ENCODE results near the gene PDE1C.

DNA sequence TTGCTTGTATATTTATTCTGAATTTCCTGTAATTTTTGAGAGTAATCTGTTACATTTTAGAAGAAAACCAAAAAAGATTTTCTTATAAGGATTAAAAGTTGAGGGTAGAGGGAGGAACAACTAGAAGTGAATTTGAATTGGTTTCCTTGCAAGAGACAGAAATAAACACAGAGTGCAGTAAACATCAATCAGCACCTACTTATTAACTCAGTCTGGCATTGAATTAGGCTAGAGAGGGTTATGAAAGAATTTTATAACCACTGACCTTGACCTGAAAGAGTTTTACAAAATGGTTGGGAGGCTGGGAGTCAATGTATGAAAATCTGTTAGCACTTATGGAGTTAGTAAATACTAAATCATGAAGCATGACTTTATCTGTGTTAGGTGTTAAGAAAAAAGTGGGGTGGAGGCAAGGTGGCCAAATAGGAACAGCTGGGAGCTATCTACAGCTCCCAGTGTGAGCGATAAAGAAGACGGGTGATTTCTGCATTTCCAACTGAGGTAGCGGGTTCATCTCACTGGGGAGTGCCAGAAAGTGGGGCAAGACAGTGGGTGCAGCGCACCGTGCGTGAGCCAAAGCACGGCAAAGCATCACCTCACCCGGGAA, 106.5 kb downstream of the PDE1C start:
- TF ChIP-seq, protein P1, sequence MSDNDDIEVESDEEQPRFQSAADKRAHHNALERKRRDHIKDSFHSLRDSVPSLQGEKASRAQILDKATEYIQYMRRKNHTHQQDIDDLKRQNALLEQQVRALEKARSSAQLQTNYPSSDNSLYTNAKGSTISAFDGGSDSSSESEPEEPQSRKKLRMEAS (IDR thresholded peaks at IDR 0.05; ENCODE audit: low read depth) = no peak
- TF ChIP-seq, protein P2, sequence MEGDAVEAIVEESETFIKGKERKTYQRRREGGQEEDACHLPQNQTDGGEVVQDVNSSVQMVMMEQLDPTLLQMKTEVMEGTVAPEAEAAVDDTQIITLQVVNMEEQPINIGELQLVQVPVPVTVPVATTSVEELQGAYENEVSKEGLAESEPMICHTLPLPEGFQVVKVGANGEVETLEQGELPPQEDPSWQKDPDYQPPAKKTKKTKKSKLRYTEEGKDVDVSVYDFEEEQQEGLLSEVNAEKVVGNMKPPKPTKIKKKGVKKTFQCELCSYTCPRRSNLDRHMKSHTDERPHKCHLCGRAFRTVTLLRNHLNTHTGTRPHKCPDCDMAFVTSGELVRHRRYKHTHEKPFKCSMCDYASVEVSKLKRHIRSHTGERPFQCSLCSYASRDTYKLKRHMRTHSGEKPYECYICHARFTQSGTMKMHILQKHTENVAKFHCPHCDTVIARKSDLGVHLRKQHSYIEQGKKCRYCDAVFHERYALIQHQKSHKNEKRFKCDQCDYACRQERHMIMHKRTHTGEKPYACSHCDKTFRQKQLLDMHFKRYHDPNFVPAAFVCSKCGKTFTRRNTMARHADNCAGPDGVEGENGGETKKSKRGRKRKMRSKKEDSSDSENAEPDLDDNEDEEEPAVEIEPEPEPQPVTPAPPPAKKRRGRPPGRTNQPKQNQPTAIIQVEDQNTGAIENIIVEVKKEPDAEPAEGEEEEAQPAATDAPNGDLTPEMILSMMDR (IDR thresholded peaks at IDR 0.05) = no peak
- TF ChIP-seq TEAD4 (IDR thresholded peaks at IDR 0.05; ENCODE audit: borderline replicate concordance, insufficient read depth) (no peak), MXI1 (IDR thresholded peaks at IDR 0.05; ENCODE audit: low read depth, low read length) (no peak), TCF12 (IDR thresholded peaks at IDR 0.05) (no peak), FOXM1 (IDR thresholded peaks at IDR 0.05; ENCODE audit: low read depth) (no peak), JUND (IDR thresholded peaks at IDR 0.05) (no peak), TAF1 (IDR thresholded peaks at IDR 0.05; ENCODE audit: borderline replicate concordance, low read depth, low read length) (no peak), SMC3 (IDR thresholded peaks at IDR 0.05; ENCODE audit: low read depth, low read length) (no peak), POLR2AphosphoS5 (IDR thresholded peaks at IDR 0.05; ENCODE audit: low read depth, low read length) (no peak), YY1 (IDR thresholded peaks at IDR 0.05; ENCODE audit: low read depth) (no peak), NFIC (IDR thresholded peaks at IDR 0.05; ENCODE audit: borderline replicate concordance) (no peak)
- TF ChIP-seq, protein P3, sequence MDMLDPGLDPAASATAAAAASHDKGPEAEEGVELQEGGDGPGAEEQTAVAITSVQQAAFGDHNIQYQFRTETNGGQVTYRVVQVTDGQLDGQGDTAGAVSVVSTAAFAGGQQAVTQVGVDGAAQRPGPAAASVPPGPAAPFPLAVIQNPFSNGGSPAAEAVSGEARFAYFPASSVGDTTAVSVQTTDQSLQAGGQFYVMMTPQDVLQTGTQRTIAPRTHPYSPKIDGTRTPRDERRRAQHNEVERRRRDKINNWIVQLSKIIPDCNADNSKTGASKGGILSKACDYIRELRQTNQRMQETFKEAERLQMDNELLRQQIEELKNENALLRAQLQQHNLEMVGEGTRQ (IDR thresholded peaks at IDR 0.05; ENCODE audit: borderline replicate concordance, low read depth, low read length) = no peak
- TF ChIP-seq, protein P4, sequence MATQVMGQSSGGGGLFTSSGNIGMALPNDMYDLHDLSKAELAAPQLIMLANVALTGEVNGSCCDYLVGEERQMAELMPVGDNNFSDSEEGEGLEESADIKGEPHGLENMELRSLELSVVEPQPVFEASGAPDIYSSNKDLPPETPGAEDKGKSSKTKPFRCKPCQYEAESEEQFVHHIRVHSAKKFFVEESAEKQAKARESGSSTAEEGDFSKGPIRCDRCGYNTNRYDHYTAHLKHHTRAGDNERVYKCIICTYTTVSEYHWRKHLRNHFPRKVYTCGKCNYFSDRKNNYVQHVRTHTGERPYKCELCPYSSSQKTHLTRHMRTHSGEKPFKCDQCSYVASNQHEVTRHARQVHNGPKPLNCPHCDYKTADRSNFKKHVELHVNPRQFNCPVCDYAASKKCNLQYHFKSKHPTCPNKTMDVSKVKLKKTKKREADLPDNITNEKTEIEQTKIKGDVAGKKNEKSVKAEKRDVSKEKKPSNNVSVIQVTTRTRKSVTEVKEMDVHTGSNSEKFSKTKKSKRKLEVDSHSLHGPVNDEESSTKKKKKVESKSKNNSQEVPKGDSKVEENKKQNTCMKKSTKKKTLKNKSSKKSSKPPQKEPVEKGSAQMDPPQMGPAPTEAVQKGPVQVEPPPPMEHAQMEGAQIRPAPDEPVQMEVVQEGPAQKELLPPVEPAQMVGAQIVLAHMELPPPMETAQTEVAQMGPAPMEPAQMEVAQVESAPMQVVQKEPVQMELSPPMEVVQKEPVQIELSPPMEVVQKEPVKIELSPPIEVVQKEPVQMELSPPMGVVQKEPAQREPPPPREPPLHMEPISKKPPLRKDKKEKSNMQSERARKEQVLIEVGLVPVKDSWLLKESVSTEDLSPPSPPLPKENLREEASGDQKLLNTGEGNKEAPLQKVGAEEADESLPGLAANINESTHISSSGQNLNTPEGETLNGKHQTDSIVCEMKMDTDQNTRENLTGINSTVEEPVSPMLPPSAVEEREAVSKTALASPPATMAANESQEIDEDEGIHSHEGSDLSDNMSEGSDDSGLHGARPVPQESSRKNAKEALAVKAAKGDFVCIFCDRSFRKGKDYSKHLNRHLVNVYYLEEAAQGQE (IDR thresholded peaks at IDR 0.05; ENCODE audit: low read depth, low read length) = no peak

Measured in SK-N-SH (cell line).